Fibroblast of lung (primary cell): ENCODE data around the gene DISP2. TPM values are rescaled to one million over a fixed set of nuclear protein-coding genes. Genes with fewer than 3 reads are reported as not detected.

Source experiments
- DNase-seq, 2 donors: peaks; one replicate each; pipeline versions ENCODE4 v3.0.0 to v3.0.0-alpha.2; 2010; ENCODE audit warnings: low read depth in 2 of 2
- H2AFZ ChIP-seq: 2 replicates; pipeline ENCODE4 v1.5.1; 2012; ENCODE audit warnings: low read length, control low read depth, inconsistent platforms
- H3K27ac ChIP-seq: 2 replicates; pipeline ENCODE4 v1.5.1; 2011; ENCODE audit warnings: low read length, control low read depth; ENCODE audit not compliant: insufficient read depth
- H3K27me3 ChIP-seq: 2 replicates; pipeline ENCODE4 v1.5.1; 2011; ENCODE audit warnings: mild to moderate bottlenecking, low read length; ENCODE audit not compliant: control insufficient read depth, insufficient read depth
- H3K36me3 ChIP-seq: 2 replicates; pipeline ENCODE4 v1.5.1; 2011; ENCODE audit warnings: low read length; ENCODE audit not compliant: control insufficient read depth, insufficient read depth
- H3K4me1 ChIP-seq: 2 replicates; pipeline ENCODE4 v1.5.1; 2011; ENCODE audit warnings: low read length; ENCODE audit not compliant: control insufficient read depth, insufficient read depth; ENCODE audit errors: extremely low read depth
- H3K4me2 ChIP-seq: 2 replicates; pipeline ENCODE4 v1.5.1; 2011; ENCODE audit warnings: low read length, control low read depth; ENCODE audit not compliant: insufficient read depth; ENCODE audit errors: extremely low read depth
- H3K4me3 ChIP-seq, 4 experiments: fragments of 200-600 bp in 1 of 4; sonication (generic) in 1 of 4; replicated peaks in 1 of 4; 2 replicates each; pipeline ENCODE4 v1.5.1; 2011 to 2016; ENCODE audit warnings: low read length in 4 of 4, low read depth in 3 of 4, mild to moderate bottlenecking in 3 of 4, control low read depth in 2 of 4, inconsistent platforms in 1 of 4, mixed read lengths in 1 of 4; ENCODE audit not compliant: insufficient read depth in 1 of 4; ENCODE audit errors: control extremely low read depth in 1 of 4
- H3K79me2 ChIP-seq: 2 replicates; pipeline ENCODE4 v1.5.1; 2012; ENCODE audit warnings: mild to moderate bottlenecking, low read length, inconsistent platforms; ENCODE audit not compliant: control insufficient read depth, insufficient read depth
- H3K9ac ChIP-seq: 2 replicates; pipeline ENCODE4 v1.5.1; 2011; ENCODE audit warnings: mild to moderate bottlenecking, low read length, control low read depth; ENCODE audit not compliant: insufficient read depth
- H3K9me3 ChIP-seq: 2 replicates; pipeline ENCODE4 v1.5.1; 2012; ENCODE audit warnings: low read depth, low read length; ENCODE audit not compliant: control insufficient read depth, insufficient read depth
- H4K20me1 ChIP-seq: 2 replicates; pipeline ENCODE4 v1.5.1; 2011; ENCODE audit warnings: low read length; ENCODE audit not compliant: control insufficient read depth, insufficient read depth; ENCODE audit errors: extremely low read depth
- EZH2 ChIP-seq: IDR thresholded peaks from 2 replicates; pipeline ENCODE4 v1.5.1; 2012; ENCODE audit warnings: low read length, control low read depth, mild to moderate bottlenecking; ENCODE audit errors: missing control alignments
- polyA plus RNA-seq, 2 donors: library from polyadenylated mRNA; depleted of rRNA in 1 of 2; stranded (reverse) in 1 of 2; unstranded in 1 of 2; fragments of >200 nt; gene quantifications; 2 replicates each; pipeline ENCODE4 v1.2.1, GENCODE V29; 2011 to 2012; ENCODE audit warnings: missing spikeins in 1 of 2
- total RNA-seq: library from RNA; depleted of rRNA; stranded (reverse); fragments of >200 nt; gene quantifications from 2 replicates; pipeline ENCODE4 v1.2.1, GENCODE V29; 2014
- TF ChIP-seq, protein P1 (sequence below), 2 donors: IDR thresholded peaks in 1 of 2; conservative IDR thresholded peaks in 1 of 2; 1 replicate in 1 of 2; 2 replicates in 1 of 2; pipeline ENCODE4 v1.5.1; 2011 to 2012; ENCODE audit warnings: low read length in 2 of 2, control low read depth in 1 of 2, inconsistent platforms in 1 of 2, low read depth in 1 of 2, mild to moderate bottlenecking in 1 of 2

Gene DISP2
- total and polyA plus RNA-seq, 2 donors (not counting 1 experiment from before 2014, with no cell fraction given), result under 0.01 to 0.11 TPM

DNA sequence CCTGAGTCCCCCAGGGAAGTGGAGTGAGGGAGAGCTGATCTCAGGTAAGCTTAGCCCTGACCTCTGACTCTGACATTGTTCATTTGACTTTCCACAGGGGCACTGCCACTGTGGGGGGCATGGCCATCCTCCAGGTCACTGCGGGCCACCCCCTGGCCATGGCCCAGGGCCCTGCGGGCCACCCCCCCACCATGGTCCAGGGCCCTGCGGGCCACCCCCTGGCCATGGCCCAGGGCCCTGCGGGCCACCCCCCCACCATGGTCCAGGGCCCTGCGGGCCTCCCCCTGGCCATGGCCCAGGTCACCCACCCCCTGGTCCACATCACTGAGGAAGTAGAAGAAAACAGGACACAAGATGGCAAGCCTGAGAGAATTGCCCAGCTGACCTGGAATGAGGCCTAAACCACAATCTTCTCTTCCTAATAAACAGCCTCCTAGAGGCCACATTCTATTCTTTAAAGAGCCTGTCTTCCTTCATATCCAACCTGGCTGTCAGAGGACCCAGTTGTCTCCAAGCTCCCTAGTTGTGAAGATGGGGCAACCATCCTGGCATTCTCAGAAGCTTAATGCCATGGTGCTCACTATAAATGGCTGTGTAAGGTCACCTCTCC is 1.9 kb upstream of the DISP2 start:
- Histone ChIP-seq H2AFZ (no peak overlapping the region), H3K9ac (no peak overlapping the region), H3K4me1 (peaks cover 3% of the 10 kb centered on the region), H4K20me1 (no peaks in the 10 kb centered on the region), H3K27me3 (peaks cover 31% of the 10 kb centered on the region), H3K79me2 (no peaks in the 10 kb centered on the region), H3K4me3 (no peak overlapping the region), H3K36me3 (no peaks in the 10 kb centered on the region), H3K9me3 (no peaks in the 10 kb centered on the region), H3K27ac (no peak overlapping the region), H3K4me2 (no peak overlapping the region)
- TF ChIP-seq, protein P1, sequence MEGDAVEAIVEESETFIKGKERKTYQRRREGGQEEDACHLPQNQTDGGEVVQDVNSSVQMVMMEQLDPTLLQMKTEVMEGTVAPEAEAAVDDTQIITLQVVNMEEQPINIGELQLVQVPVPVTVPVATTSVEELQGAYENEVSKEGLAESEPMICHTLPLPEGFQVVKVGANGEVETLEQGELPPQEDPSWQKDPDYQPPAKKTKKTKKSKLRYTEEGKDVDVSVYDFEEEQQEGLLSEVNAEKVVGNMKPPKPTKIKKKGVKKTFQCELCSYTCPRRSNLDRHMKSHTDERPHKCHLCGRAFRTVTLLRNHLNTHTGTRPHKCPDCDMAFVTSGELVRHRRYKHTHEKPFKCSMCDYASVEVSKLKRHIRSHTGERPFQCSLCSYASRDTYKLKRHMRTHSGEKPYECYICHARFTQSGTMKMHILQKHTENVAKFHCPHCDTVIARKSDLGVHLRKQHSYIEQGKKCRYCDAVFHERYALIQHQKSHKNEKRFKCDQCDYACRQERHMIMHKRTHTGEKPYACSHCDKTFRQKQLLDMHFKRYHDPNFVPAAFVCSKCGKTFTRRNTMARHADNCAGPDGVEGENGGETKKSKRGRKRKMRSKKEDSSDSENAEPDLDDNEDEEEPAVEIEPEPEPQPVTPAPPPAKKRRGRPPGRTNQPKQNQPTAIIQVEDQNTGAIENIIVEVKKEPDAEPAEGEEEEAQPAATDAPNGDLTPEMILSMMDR (conservative IDR thresholded peaks at IDR 0.05 in 1 of 2, IDR thresholded peaks at IDR 0.05 in 1 of 2; ENCODE audit: low read depth in 1 of 2, low read length in 2 of 2), result no peak
- TF ChIP-seq EZH2, result no peak
- DNase-seq, result no peak

DNA sequence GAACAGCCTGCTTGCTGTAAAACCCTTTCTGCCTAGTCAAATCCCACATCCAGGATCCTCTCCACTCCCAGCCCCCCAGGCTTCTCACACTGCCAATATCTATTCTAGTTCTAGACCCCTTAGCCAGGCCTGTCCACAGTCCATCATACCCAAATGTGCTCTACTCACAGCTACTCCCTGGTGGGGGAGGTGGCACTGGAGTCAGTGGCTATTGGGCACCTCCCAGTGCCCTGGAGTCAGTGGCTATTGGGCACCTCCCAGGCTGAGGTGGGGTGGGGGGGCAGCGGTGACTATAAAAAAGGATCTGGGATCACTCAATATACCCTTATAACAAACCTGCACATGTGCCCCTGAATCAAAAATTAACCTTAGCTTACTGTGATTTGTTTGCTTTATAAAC is 773 bp upstream of the DISP2 start:
- TF ChIP-seq, protein P1 (conservative IDR thresholded peaks at IDR 0.05 in 1 of 2, IDR thresholded peaks at IDR 0.05 in 1 of 2; ENCODE audit: low read depth in 1 of 2, low read length in 2 of 2), result no peak

DNA sequence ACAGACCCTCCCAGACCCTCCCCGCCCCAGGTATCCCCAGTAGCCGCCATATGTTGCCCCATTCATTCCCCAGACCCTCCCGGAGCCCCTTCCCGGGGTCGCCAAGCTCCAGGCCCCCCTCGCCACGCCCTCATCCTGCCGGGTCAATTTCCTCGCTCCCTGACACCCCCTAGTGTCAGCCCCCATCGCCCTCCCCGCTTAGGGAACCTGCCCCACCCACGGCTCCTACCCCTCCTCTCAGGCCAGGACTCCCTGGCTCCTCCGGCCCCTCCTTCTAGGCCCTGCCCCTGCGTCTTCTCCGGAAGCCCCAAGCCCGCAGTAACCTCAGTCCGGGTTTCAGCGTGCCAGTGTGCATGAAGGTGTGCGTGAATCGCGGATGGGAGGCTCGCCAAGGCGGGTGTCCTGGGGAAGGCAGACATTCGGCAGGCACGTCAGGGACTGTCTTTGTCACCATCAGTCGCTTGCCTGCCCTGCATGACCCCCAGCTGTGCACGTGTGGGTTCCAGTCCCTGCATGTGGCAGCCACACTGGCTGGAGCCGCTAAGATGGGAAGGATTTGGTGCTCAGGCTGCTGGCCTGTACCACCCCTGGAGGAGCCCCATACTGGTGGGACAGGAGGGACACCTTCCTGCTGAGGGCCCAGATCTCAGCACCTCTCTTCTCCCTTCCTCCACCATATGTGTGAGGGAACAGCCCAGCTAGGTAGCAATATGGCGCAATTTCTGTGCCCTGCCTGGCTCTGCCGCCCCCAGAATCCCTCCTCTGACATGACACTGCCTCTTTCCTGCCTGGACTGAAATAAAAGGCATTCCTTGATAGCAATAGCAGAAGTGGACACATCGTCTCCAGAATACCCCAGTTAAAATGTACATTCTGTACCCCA is 693 bp downstream of the DISP2 start:
- Histone ChIP-seq H3K27me3 (peaks cover 33% of the 10 kb centered on the region), H4K20me1 (no peaks in the 10 kb centered on the region), H3K4me1 (peaks cover 3% of the 10 kb centered on the region), H3K27ac (no peak overlapping the region), H2AFZ (no peak overlapping the region), H3K9ac (no peak overlapping the region), H3K79me2 (no peaks in the 10 kb centered on the region), H3K36me3 (no peaks in the 10 kb centered on the region), H3K4me3 (peak overlapping the region; percentile 21 to 46 (median 24)), H3K4me2 (peak overlapping the region; percentile 67), H3K9me3 (no peaks in the 10 kb centered on the region)
- TF ChIP-seq EZH2, result peak; percentile 65
- TF ChIP-seq, protein P1 (conservative IDR thresholded peaks at IDR 0.05 in 1 of 2, IDR thresholded peaks at IDR 0.05 in 1 of 2; ENCODE audit: low read depth in 1 of 2, low read length in 2 of 2), result no peak
- DNase-seq, result no peak

More for the DNA sequence above, 773 bp upstream of the DISP2 start:
- Histone ChIP-seq H2AFZ (no peak overlapping the region), H3K9me3 (no peaks in the 10 kb centered on the region), H3K9ac (no peak overlapping the region), H3K4me2 (no peak overlapping the region), H3K4me1 (peaks cover 3% of the 10 kb centered on the region), H3K4me3 (no peak overlapping the region), H3K27me3 (peaks cover 35% of the 10 kb centered on the region), H4K20me1 (no peaks in the 10 kb centered on the region), H3K36me3 (no peaks in the 10 kb centered on the region), H3K79me2 (no peaks in the 10 kb centered on the region), H3K27ac (no peak overlapping the region)
- no peak for DNase-seq
